GM12874 (cell line): ENCODE measurements around the gene CBY2.

Source experiments
- CTCF ChIP-seq: IDR thresholded peaks from 2 replicates; pipeline ENCODE4 v1.5.1; 2011; ENCODE audit warnings: low read depth, mild to moderate bottlenecking, control low read depth, low read length, moderate library complexity; ENCODE audit not compliant: insufficient read depth

The CBY2 gene

DNA sequence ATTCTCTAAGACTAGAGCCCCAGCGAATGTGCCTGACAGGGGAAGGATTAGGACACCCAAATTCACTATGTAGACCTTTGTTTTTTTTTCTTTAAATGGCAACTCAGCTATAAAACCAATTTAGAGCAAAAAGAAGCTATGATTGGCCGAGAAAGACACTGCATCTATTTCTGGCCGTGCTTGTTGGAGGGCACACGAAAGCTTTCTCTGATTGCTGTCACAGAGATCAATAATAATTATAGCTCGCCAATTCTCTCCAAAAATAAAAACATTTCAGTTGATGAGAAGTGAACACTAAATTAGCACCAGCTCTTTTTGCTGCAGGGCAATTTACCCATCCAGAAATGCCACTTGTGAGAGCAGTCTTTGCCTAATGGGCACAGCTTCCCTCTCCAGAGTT is 31.2 kb downstream of the CBY2 start:
- no peak for TF ChIP-seq CTCF

- peak; percentile 52 for TF ChIP-seq CTCF
Measured at GRCh38 chr13:45737571-45738017, 35.5 kb downstream of the CBY2 start.

- TF ChIP-seq CTCF: no peak
Measured at GRCh38 chr13:45742985-45743384, 40.9 kb downstream of the CBY2 start.

- TF ChIP-seq CTCF: no peak
Measured at GRCh38 chr13:45744979-45745378, 42.9 kb downstream of the CBY2 start.

GRCh38 chr13:45747071-45747470 is 45.0 kb downstream of the CBY2 start:
- no peak for TF ChIP-seq CTCF

DNA sequence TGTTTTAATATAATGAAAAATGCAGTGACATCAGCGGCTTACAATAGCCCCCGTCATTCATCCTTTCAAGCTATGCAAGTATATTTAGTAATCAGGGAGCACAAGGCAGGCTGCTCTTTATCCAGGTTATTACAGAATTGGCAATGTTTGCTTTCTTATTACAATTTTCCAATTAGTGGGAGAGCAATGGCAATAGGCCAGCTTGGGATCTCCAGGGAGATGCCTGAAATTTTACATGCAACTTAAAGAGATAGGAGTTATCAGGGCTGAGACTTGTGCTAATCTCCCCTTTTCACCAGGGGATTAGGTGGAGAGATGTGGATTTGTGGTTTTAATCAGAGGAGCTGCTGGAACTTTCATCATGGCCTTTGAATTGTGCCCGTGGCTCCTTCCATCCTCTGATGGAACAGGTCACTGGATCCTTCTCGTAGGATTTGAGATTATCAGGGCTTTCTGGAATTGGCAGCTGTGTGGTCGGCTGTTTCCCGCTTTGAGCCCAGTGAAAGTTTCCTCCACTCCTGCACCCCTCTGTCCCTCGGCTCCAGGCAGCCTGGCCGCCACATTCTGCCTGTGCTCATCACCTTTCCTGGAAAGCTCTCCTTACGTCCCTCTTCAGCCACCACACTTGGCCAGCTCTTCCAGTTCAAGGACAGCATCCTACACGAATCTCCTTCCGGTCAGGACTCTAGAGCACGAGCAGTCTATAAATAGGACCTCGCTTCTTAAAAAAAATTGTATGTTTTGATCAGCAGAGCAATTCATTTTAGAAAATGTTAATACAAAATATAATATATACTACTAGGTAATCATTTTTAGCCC is 47.0 kb downstream of the CBY2 start:
- no peak for TF ChIP-seq CTCF

- TF ChIP-seq CTCF: no peak
Measured at GRCh38 chr13:45750566-45750965, 48.4 kb downstream of the CBY2 start.
